Islet precursor cell (in vitro differentiated cells): ENCODE data around the gene SRGAP3.

Source experiments
- DNase-seq: peaks from one replicate; pipeline ENCODE4 v3.0.0-alpha.2; 2018

SRGAP3 gene

GRCh38 chr3:9077029-9077428 is 172.4 kb downstream of the SRGAP3 start:
- DNase-seq, result peak; percentile 47

- no peak for DNase-seq
Observed at GRCh38 chr3:9075762-9076161, 173.7 kb downstream of the SRGAP3 start.

GRCh38 chr3:9074079-9074478 is 175.4 kb downstream of the SRGAP3 start:
- DNase-seq, result no peak

- no peak for DNase-seq
Observed at GRCh38 chr3:9072667-9073009, 176.8 kb downstream of the SRGAP3 start.

- DNase-seq, result no peak
Observed at GRCh38 chr3:9071936-9072666, 177.3 kb downstream of the SRGAP3 start.

- DNase-seq, result no peak
Observed at GRCh38 chr3:9070961-9071360, 178.5 kb downstream of the SRGAP3 start.

GRCh38 chr3:9069971-9070370 is 179.5 kb downstream of the SRGAP3 start:
- no peak for DNase-seq

GRCh38 chr3:9068051-9068450 is 181.4 kb downstream of the SRGAP3 start:
- DNase-seq, result no peak

GRCh38 chr3:9067352-9067975 is 182.0 kb downstream of the SRGAP3 start:
- DNase-seq, result peak; percentile 69

- DNase-seq, result no peak
Observed at GRCh38 chr3:9066775-9067174, 182.7 kb downstream of the SRGAP3 start.

- no peak for DNase-seq
Observed at GRCh38 chr3:9066141-9066540, 183.3 kb downstream of the SRGAP3 start.

- no peak for DNase-seq
Observed at GRCh38 chr3:9064850-9065249, 184.6 kb downstream of the SRGAP3 start.

- no peak for DNase-seq
Observed at GRCh38 chr3:9064251-9064650, 185.2 kb downstream of the SRGAP3 start.

GRCh38 chr3:9062570-9062969 is 186.9 kb downstream of the SRGAP3 start:
- no peak for DNase-seq

- DNase-seq, result no peak
Observed at GRCh38 chr3:9061634-9062033, 187.8 kb downstream of the SRGAP3 start.

- DNase-seq, result no peak
Observed at GRCh38 chr3:9059489-9060400, 189.7 kb downstream of the SRGAP3 start.

- no peak for DNase-seq
Observed at GRCh38 chr3:9056581-9056980, 192.9 kb downstream of the SRGAP3 start.

GRCh38 chr3:9047452-9048346 is 201.7 kb downstream of the SRGAP3 start:
- no peak for DNase-seq

- no peak for DNase-seq
Observed at GRCh38 chr3:9045371-9045770, 204.1 kb downstream of the SRGAP3 start.

- DNase-seq, result no peak
Observed at GRCh38 chr3:9043063-9043462, 206.4 kb downstream of the SRGAP3 start.

GRCh38 chr3:9041626-9042025 is 207.8 kb downstream of the SRGAP3 start:
- no peak for DNase-seq

- no peak for DNase-seq
Observed at GRCh38 chr3:9040996-9041395, 208.4 kb downstream of the SRGAP3 start.
